Measurements from ENCODE around the gene IRF2BP2. TPM values are rescaled to one million over a fixed set of nuclear protein-coding genes. Genes with fewer than 3 reads are reported as not detected.
A peak's percentile ranks its signal among the peaks of the same experiment; 100 is the strongest.

The IRF2BP2 gene
- total and polyA plus RNA-seq, 2 of the 13 experiments (the other 11 are each of a cell fraction or from before 2014, with no cell fraction given): 140 to 147 TPM

- FAIRE-seq (no peak), ATAC-seq (peak; percentile 2; the same call in 2 of the 3 replicates), DNase-seq (ENCODE audit: low spot score) (no peak)
- ChIA-PET CTCF (ENCODE audit: low intra/inter-chr PET ratio, low total read pairs) (no interaction called here), POLR2A (interaction anchor here (0.6 to 7.0 kb wide), 14 partner anchors 12 to 485 kb away, joined by 3 to 159 read pairs (median 14); partner anchors contain the start of gene IRF2BP2)
- H3K4me1 ChIP-seq (ENCODE audit: insufficient read depth, low read length): peaks cover 41% of the 10 kb centered on the region
- no peaks in the 10 kb centered on the region for H3K36me3 ChIP-seq (replicated peaks in 1 of 2; ENCODE audit: control insufficient read depth in 1 of 2, insufficient read depth in 2 of 2, low read length in 2 of 2)
- H3K27me3 ChIP-seq (ENCODE audit: control insufficient read depth in 1 of 2, insufficient read depth in 2 of 2, low read length in 2 of 2): no peaks in the 10 kb centered on the region
- peak overlapping the region; percentile 100 for H3K27ac ChIP-seq (ENCODE audit: extremely low read length, insufficient read depth, low read length)
- H3K79me2 ChIP-seq (ENCODE audit: insufficient read depth, low read length): peaks cover 29% of the 10 kb centered on the region
- BruUV-seq (replicated peaks): no TSS peak
- H3K9ac ChIP-seq (ENCODE audit: insufficient read depth, low read depth, low read length): peak overlapping the region; percentile 97
- no peak overlapping the region for H2AFZ ChIP-seq (ENCODE audit: low read length)
- intact Hi-C loops (cut with micrococcal nuclease; ENCODE audit: unreplicated experiment): loop anchor here (1.0 to 2.0 kb wide), 2 partner anchors 100 to 484 kb away; no protein-coding TSS in a partner anchor
- in situ Hi-C loops (cut with HindIII; ENCODE audit: extremely low pct_ligation_motif_present, low pct_unique_long_range_greater_than_20kb): loop anchor here (5.0 kb wide), 2 partner anchors 102 to 493 kb away; no protein-coding TSS in a partner anchor
- H3K9me3 ChIP-seq (ENCODE audit: low read length): no peaks in the 10 kb centered on the region
- peak overlapping the region; percentile 81 for H3K4me2 ChIP-seq (ENCODE audit: low read depth, low read length)
- 4% methylated on average over 1 of the region's 1 CpG for WGBS (ENCODE audit: low lambda C conversion rate)
- H4K20me1 ChIP-seq (ENCODE audit: insufficient read depth, low read length): no peaks in the 10 kb centered on the region
- H3K4me3 ChIP-seq (replicated peaks in 1 of 3; ENCODE audit: insufficient read depth in 1 of 3, low read depth in 2 of 3, low read length in 3 of 3): peak overlapping the region; percentile 13 to 44 (median 43); a peak in 4 of 6 replicates
- TF ChIP-seq MYC (CRISPR knock-in tag; IDR thresholded peaks at IDR 0.05; ENCODE audit: borderline replicate concordance) (no peak), HNF1A (IDR thresholded peaks at IDR 0.05; ENCODE audit: low read depth) (0 out of 2 replicates have a peak, but pooled peaks have one; percentile 11), HNF1A (CRISPR knock-in tag; IDR thresholded peaks at IDR 0.05; ENCODE audit: borderline replicate concordance) (no peak), NFRKB (IDR thresholded peaks at IDR 0.05) (no peak), NFIC (IDR thresholded peaks at IDR 0.05; ENCODE audit: low read length) (peak; percentile 30; the same call in 1 of the 2 replicates), CEBPG (CRISPR knock-in tag; IDR thresholded peaks at IDR 0.05) (peak; percentile 59), ZNF343 (CRISPR knock-in tag; IDR thresholded peaks at IDR 0.05) (no peak), CHD4 (IDR thresholded peaks at IDR 0.05; ENCODE audit: borderline replicate concordance, low read length) (0 out of 2 replicates have a peak, but pooled peaks have one; percentile 12), SOX13 (IDR thresholded peaks at IDR 0.05) (no peak), SOX13 (CRISPR knock-in tag; conservative IDR thresholded peaks at IDR 0.05 in 1 of 2, IDR thresholded peaks at IDR 0.05 in 1 of 2) (0 out of 4 replicates have a peak, but pooled peaks of 1 of the 2 experiments have one; percentile 9), PATZ1 (CRISPR knock-in tag; IDR thresholded peaks at IDR 0.05) (0 out of 2 replicates have a peak, but pooled peaks have one; percentile 17), CEBPB (IDR thresholded peaks at IDR 0.05; ENCODE audit: borderline replicate concordance, low read depth, low read length) (peak; percentile 68), ZBTB43 (CRISPR knock-in tag; conservative IDR thresholded peaks at IDR 0.05) (no peak), NR2F1 (CRISPR knock-in tag; IDR thresholded peaks at IDR 0.05) (no peak), MXD4 (CRISPR knock-in tag; IDR thresholded peaks at IDR 0.05) (0 out of 2 replicates have a peak, but pooled peaks have one; percentile 3)
- TF ChIP-seq, protein P1, sequence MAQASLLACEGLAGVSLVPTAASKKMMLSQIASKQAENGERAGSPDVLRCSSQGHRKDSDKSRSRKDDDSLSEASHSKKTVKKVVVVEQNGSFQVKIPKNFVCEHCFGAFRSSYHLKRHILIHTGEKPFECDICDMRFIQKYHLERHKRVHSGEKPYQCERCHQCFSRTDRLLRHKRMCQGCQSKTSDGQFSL (CRISPR knock-in tag; IDR thresholded peaks at IDR 0.05): peak; percentile 55; the same call in 1 of the 2 replicates
These were observed 10.9 kb downstream of the IRF2BP2 start for GRCh38 chr1:234598974-234599616.

Data from HepG2 (cell line).